ENCODE measurements around the gene ZBTB46.

DNA sequence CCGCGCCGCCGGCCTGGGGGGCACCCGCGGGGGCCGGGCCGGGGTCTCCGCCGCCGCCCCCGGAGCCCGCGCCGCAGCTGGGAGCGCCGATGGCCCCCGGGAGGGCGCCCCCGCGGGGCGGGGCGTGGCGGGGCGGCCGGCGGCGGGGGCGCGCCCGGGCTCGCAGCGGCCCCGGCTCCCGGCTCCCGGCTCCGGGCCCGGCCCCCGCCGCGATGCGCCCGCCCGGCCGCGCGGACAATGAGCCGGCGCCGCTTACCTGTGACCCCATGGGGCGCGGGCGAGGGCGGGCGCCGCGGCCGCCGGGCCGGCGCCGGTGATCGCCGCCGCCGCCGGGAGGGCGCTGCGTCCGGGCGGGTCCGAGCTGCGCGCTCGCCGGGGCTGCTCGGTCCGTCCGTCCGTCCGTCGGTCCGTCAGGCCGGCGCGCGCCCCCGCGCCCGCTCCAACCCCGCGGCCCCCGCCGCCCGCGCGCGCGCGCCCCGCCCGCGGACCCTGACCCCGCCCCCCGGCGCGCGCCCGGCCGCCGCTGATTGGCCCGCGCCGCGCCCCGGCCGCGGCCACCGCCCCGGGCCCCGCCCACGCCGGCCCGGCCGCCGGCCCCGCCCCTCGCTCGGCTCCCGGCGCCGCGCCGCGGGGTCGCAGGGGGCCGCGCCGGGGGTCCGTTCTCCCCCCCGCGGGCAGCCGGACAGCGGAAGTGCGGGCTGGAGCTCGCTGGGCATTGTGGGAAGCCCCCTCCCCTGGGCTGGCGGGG lies at the start of gene ZBTB46:
- TF ChIP-seq POLR2AphosphoS5 (IDR thresholded peaks at IDR 0.05), result no peak
- TF ChIP-seq POLR2A (IDR thresholded peaks at IDR 0.05), result no peak
- TF ChIP-seq, protein P1, sequence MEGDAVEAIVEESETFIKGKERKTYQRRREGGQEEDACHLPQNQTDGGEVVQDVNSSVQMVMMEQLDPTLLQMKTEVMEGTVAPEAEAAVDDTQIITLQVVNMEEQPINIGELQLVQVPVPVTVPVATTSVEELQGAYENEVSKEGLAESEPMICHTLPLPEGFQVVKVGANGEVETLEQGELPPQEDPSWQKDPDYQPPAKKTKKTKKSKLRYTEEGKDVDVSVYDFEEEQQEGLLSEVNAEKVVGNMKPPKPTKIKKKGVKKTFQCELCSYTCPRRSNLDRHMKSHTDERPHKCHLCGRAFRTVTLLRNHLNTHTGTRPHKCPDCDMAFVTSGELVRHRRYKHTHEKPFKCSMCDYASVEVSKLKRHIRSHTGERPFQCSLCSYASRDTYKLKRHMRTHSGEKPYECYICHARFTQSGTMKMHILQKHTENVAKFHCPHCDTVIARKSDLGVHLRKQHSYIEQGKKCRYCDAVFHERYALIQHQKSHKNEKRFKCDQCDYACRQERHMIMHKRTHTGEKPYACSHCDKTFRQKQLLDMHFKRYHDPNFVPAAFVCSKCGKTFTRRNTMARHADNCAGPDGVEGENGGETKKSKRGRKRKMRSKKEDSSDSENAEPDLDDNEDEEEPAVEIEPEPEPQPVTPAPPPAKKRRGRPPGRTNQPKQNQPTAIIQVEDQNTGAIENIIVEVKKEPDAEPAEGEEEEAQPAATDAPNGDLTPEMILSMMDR (IDR thresholded peaks at IDR 0.05), result no peak
